Measurements from ENCODE around the gene KRT31.
"Not testable (repeated sequence)": the region's sequence is repeated elsewhere in the genome, so short reads cannot be mapped to it uniquely, and the experiment has no call there.

Gene KRT31

DNA sequence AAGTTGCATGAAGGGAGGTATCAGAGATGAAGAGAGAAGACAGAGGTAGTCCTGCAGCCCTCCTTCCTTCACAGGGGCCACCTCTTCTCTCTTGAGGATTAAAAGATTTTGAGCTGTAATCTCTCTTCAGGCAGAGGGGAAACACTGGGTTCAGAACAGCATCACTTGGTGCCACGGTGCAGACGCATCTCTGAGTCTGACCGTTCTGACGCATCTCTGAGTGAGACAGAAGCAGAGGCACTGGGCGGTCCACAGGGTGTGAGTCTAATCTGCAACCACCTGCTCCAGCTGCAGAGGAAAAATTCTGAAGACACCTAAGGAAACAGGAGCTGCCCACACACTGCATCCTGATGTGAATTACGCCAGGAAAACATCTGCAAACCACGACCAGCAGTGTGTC, 32.3 kb upstream of the KRT31 start:
- no peak overlapping the region for H3K4me3 ChIP-seq (ENCODE audit: low read depth, low read length)
- TF ChIP-seq, protein P1, sequence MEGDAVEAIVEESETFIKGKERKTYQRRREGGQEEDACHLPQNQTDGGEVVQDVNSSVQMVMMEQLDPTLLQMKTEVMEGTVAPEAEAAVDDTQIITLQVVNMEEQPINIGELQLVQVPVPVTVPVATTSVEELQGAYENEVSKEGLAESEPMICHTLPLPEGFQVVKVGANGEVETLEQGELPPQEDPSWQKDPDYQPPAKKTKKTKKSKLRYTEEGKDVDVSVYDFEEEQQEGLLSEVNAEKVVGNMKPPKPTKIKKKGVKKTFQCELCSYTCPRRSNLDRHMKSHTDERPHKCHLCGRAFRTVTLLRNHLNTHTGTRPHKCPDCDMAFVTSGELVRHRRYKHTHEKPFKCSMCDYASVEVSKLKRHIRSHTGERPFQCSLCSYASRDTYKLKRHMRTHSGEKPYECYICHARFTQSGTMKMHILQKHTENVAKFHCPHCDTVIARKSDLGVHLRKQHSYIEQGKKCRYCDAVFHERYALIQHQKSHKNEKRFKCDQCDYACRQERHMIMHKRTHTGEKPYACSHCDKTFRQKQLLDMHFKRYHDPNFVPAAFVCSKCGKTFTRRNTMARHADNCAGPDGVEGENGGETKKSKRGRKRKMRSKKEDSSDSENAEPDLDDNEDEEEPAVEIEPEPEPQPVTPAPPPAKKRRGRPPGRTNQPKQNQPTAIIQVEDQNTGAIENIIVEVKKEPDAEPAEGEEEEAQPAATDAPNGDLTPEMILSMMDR (IDR thresholded peaks at IDR 0.05; ENCODE audit: low read depth, low read length, missing control alignments), result no peak
- in situ Hi-C loops (cut with HindIII; ENCODE audit: low sequenced_read_pairs), result no loop called here
- no peak for DNase-seq (ENCODE audit: low read depth)

DNA sequence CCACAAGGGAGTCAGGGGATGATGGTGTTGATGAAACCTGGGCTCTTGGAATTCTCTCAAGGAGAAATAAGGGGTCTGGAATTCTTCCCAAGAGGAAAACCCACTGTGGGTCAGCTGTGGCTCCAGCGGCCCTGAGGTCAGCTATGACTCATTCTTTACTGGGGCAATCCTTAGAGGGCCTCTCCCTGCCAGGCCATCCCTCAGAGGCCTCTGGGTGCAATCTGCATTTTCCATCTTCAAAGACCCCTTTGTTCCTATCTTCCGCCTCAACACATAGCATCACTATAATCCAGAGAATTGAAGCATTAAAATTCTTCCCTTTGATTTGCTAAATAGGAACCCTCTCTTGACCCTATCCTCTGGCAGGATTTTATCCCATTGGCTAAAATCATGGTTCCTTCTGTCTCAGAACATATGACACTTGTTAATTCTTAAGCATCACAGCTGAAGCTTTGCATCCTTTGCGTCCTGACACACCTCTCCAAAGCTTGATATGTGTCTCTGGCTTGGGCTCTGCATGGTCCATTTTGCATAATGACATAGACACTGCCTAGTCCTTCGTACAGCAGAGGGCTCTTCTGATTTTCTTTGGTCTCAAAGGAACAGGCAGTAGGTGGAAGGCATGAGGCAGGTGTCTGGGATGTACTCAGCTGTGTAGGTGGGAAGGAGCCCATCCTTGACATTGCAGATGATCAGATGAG, 31.3 kb upstream of the KRT31 start:
- TF ChIP-seq, protein P1 (IDR thresholded peaks at IDR 0.05; ENCODE audit: low read depth, low read length, missing control alignments), result no peak
- no peak overlapping the region for H3K4me3 ChIP-seq (ENCODE audit: low read depth, low read length)
- in situ Hi-C loops (cut with HindIII; ENCODE audit: low sequenced_read_pairs), result no loop called here
- DNase-seq (ENCODE audit: low read depth), result no peak

DNA sequence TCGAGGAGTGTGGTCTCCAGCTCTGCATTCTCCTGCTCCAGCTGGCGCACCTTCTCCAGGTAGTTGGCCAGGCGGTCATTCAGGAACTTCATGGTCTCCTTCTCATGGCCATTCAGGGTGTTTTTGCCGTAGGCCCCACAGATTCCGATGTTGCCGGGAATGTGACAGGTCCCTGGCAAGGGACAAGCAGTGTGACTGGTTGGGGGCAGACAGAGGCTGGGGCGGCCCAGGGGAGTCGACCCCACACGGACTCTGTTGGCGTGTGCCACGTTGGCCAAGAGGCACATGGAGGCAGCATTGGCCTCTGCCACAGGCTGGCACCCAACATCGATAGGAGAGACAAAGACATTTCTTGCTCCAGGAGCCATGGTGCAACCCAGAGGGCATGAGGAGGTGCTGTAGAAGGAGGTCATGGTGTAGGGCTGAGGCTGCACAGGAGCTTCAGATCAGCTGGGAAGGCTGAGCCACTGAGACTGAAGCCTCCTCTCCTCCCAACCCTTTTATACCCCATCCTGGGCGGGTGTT, 26.8 kb upstream of the KRT31 start, which contains the start of gene KRT37:
TSS of gene KRT37 (minus strand) at position 475 of the 525 bp plus-strand sequence. CDS start at position 413, 62 bp downstream.
- TF ChIP-seq, protein P1 (IDR thresholded peaks at IDR 0.05; ENCODE audit: low read depth, low read length, missing control alignments), result no peak
- no peak within 1 kb of the TSS for H3K4me3 ChIP-seq (ENCODE audit: low read depth, low read length)
- in situ Hi-C loops (cut with HindIII; ENCODE audit: low sequenced_read_pairs), result no loop called here
- no peak for DNase-seq (ENCODE audit: low read depth)

DNA sequence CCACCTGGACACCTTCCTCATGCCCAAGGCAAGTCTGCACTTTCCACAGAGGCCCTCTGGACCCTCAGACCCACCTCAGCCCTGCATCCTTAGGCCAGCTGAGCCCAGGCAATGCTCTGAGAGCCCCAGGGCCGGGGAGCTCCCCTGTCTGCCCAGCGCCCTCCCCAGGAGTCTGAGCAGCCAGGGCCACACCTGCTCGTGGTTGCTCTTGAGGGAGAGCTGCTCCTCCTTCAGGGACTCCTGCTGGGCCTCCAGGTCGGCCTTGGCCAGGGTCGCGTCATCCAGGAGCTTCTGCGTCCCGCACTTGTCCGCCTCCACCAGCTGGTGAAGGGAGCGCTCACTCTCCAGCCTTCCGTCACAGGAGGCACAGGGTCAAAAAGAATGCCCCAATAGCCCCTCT, 25.2 kb upstream of the KRT31 start:
- in situ Hi-C loops (cut with HindIII; ENCODE audit: low sequenced_read_pairs), result not testable (repeated sequence)

DNA sequence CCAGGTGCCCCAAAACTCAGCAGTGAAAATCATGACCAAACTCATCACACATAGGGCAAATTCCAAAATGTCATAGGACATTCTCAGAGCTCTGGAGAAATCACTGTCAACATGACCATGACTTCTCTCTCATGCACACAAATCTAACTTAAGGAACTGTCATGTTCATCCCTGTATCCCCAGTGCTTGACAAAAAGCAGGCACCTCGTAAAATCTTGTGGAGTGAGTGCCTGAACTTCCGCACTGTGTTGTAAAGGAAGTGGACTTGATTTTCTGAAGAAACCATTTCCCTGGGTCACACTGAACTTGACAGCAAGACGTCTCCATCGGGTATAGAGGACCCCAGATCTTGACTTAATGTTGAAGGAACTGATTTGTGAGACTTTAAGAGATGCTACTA, 24.2 kb upstream of the KRT31 start:
- no peak for DNase-seq (ENCODE audit: low read depth)
- in situ Hi-C loops (cut with HindIII; ENCODE audit: low sequenced_read_pairs), result no loop called here
- no peak overlapping the region for H3K4me3 ChIP-seq (ENCODE audit: low read depth, low read length)
- TF ChIP-seq, protein P1 (IDR thresholded peaks at IDR 0.05; ENCODE audit: low read depth, low read length, missing control alignments), result no peak

More for the DNA sequence above, 25.2 kb upstream of the KRT31 start:
- H3K4me3 ChIP-seq (ENCODE audit: low read depth, low read length); DNase-seq (ENCODE audit: low read depth): not testable (repeated sequence)

DNA sequence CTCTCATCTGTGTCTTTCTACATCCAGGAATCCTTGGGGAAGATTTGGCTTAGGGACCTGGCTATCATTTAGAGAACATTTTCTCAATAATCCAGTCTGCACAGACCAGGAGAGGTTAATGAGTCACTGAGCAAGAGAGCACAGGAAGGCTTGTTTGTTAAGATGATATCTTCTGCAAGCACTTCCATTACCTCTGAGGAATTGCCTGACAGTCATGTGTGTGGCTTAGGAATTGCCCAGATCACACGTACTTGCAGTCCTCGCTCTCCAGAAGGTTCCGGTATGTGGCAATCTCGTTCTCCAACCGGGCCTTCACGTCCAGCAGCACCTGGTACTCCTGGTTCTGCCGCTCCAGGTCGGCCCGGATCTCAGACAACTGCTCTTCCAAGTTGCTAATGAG, 23.7 kb upstream of the KRT31 start:
- in situ Hi-C loops (cut with HindIII; ENCODE audit: low sequenced_read_pairs), result no loop called here

DNA sequence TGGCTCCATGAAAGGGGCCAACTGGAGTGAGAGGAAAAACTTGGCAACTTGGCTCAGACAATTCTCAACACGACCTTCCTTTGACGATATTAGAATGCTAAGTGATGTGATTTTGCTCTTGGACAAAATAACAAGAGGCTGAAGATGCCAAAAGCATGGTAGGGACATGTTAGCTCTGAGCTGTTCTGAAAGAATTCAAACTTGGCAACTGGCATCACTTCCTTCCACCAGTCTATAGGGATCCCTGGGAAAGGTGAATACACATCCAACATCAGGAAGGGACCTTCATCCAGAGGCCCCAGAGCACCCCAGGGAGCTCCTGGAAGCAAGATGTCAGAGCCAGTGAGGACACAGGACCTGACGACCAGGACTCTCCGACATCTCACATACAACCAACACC, 22.7 kb upstream of the KRT31 start:
- H3K4me3 ChIP-seq (ENCODE audit: low read depth, low read length), result no peak overlapping the region
- in situ Hi-C loops (cut with HindIII; ENCODE audit: low sequenced_read_pairs), result no loop called here
- DNase-seq (ENCODE audit: low read depth), result no peak
- TF ChIP-seq, protein P1 (IDR thresholded peaks at IDR 0.05; ENCODE audit: low read depth, low read length, missing control alignments), result no peak

More for the DNA sequence above, 23.7 kb upstream of the KRT31 start:
- no peak for DNase-seq (ENCODE audit: low read depth)
- H3K4me3 ChIP-seq (ENCODE audit: low read depth, low read length), result no peak overlapping the region
- TF ChIP-seq, protein P1 (IDR thresholded peaks at IDR 0.05; ENCODE audit: low read depth, low read length, missing control alignments), result no peak
